ENCODE results near the gene GMPPA.
A peak's percentile ranks its signal among the peaks of the same experiment; 100 is the strongest.

The GMPPA gene

GRCh38 chr2:219498280-219499057, at the start of gene GMPPA:
Gene GMPPA (plus strand): TSS chr2:219498891. CDS start chr2:219499976, 1,085 bp downstream.
- DNase-seq (ENCODE audit: low spot score), result peak; percentile 97

DNA sequence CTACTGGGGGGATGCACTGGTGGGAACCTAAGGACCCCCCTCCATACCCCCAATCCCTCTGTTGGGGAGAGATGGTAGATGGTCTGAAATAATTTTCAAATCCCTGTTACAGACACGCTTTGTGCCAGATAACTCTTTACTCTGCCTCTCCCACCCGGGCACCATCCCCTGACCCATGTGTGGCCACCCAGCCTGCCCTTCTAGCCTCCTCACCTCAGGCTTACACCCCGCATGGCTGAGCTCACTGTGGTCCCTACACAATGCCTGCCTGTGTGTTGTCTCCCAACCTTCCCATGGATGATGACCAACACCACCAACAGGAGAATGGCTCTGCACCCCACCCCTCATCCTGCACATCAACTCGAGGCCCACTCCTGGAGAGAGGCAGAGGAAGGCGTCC, 49.1 kb upstream of the GMPPA start:
- no peak for DNase-seq (ENCODE audit: low spot score)

DNA sequence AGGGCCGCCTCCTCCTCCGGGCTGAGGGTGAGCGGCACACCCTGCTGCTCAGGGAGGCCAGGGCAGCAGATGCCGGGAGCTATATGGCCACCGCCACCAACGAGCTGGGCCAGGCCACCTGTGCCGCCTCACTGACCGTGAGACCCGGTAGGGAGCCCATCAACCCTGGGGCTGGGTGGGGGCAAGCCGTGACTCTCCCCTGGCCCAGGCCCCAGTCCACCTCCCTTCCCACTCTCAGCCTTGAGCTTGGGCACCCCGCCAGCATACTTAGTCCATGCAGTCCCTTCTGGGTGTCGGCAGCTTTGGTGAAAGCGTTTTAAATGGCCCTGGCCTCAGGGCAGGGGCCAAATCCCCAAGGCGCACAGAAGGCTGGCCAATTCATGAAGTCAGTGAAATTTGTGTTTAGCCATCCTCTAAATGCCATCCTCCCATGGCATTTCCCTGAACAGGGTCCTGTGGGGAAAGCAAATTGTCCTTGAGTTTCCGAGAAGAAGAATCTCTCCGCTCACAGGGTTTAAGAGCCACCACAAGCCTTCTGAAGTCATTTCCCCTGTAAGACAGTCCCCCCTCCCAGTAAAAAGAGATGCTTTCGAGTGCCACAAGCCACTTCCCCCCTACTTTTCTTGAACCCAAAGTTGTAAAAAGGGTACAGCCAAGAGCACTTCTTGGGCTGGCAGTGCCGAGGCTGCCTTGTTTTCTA, 46.9 kb upstream of the GMPPA start:
- no peak for DNase-seq (ENCODE audit: low spot score)

- DNase-seq (ENCODE audit: low spot score), result no peak
Measured at GRCh38 chr2:219452361-219453317, 46.1 kb upstream of the GMPPA start.

DNA sequence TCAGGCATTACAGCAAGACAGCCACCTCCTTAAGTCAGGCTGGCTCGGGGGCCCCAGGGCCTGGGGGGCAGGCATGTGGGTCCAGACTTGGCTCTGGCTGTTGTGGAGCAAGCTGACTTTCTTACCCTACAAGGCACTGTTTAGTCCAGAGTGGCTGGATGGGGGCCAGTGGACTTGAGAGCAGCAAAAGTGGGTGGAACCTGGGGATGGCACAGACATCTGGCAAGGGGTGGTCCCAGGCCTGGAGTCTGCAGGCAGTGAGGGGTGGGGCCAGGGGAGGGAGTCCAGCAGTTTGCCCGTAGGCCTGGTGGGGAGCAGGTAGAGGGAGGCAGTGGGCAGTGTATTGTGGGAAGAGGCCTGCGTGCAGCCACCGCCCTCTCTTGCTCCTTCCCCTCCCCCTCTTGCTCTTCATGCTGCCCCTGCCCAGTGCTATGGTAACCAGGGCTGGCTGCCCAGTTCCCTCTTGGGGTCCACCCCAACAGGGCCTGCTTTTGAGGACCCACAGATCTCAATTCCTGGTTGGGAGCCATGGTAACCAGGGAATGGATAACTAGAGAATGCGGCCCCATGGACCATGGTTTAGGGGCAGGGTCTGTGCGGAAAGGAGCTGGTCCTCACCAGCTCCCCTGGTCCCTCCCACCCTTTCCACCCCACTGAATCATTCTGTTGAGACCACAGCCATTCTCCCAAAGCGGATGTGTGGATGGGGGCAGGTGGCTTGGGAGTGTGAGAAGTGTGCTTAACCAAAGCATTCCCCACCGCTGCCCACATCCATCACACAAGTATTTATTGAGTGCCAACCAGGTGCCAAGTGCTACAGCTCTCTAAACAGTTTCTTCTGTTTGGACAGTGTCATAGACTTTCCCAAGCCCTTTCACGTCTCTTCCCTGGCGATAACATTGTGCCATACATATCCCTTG, 44.8 kb upstream of the GMPPA start:
- no peak for DNase-seq (ENCODE audit: low spot score)

GRCh38 chr2:219455581-219455980, 43.1 kb upstream of the GMPPA start:
- no peak for DNase-seq (ENCODE audit: low spot score)

DNA sequence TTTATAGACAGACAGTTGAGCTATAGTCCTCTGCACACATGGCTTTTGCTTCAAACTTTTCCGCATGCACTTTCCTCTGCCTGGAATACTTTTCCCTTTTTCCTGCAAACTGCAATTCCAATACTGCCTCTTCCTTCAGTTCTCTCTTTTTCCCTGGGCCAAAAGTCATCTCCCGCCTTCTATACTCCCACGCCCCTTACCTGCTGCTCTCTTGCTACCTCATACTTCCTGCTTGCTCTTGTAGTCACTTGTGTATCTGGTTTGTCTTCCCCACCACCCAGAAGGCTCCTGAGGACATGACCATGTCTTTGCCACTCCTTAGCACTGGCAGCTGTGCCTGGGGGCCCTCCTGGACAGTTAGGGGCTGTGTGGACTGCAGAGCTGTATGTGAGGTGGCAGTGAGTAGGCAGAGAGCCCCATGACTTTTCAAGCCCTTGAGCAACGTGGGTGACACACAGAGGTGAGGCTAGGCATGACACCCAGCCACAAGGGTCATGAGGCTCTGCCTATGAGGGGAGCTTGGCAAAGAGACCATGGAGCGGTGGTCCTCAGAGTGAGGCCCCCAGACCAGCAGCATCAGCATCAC, 40.8 kb upstream of the GMPPA start:
- DNase-seq (ENCODE audit: low spot score), result no peak

GRCh38 chr2:219458996-219459395, 39.7 kb upstream of the GMPPA start:
- DNase-seq (ENCODE audit: low spot score), result no peak

GRCh38 chr2:219459460-219460311, 39.0 kb upstream of the GMPPA start:
- DNase-seq (ENCODE audit: low spot score), result peak; percentile 34

GRCh38 chr2:219460424-219460926, 38.2 kb upstream of the GMPPA start:
- no peak for DNase-seq (ENCODE audit: low spot score)

DNA sequence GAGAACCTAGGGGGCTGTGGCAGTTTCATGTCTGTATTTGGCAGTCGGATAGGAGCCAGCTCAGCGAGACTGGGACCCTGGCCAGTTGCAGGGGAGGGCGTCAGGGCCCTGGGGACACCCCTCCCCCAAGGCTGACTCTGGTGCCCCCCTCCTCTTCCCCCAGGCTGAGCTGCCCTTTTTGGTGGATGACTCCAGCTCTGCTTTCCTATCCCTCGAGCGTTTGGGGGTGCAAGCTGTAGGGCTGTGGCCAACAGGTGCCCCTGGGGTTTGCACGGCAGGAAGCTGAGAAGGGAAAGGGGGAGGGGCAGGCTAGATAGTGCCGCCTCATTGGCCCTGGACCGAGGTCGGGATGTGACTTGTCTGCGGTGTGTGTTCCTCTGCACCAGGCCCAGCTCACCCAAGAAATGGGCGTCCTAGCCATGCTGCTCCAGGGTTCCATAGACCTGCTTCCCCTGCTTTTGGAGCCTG, 37.6 kb upstream of the GMPPA start:
- DNase-seq (ENCODE audit: low spot score), result no peak

GRCh38 chr2:219461669-219462068, 37.0 kb upstream of the GMPPA start:
- no peak for DNase-seq (ENCODE audit: low spot score)

- DNase-seq (ENCODE audit: low spot score), result no peak
Measured at GRCh38 chr2:219462349-219462748, 36.3 kb upstream of the GMPPA start.

GRCh38 chr2:219464286-219465032, 34.2 kb upstream of the GMPPA start:
- no peak for DNase-seq (ENCODE audit: low spot score)

- no peak for DNase-seq (ENCODE audit: low spot score)
Measured at GRCh38 chr2:219465659-219466561, 32.8 kb upstream of the GMPPA start.

DNA sequence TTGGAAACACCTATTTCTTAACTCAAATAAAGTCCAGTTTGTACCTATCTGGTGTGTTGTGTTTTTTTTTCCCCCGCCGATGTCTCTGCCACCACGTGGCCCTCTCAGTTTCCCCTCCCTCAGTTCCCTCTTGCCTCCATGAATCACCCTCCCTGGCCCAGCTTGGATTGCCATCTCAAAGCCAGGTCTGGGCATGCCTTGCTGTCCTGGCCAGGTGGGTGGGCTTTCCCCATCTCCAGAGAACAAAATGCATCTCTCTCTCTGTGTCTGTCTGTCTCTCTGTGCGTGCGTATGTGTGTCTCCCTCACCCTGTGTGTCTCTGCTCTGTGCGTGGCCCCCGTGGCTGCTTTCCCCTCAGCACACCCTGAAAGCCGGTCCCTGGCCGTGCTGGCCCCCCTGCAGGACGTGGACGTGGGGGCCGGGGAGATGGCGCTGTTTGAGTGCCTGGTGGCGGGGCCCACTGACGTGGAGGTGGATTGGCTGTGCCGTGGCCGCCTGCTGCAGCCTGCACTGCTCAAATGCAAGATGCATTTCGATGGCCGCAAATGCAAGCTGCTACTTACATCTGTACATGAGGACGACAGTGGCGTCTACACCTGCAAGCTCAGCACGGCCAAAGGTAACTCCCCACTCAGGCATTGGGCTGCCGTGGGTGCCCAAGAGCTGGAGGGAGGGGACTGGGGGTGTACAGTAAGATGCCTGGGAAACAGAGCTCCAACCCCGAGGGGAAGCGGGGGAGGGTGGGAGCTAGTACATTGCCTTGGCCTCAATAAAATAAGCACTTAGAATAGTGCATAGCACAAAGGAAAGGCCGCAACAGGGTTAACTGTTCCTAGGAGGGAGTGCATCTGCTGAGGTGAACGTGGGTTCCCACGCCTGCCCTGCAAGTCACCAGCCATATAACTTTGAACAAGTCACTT, 31.6 kb upstream of the GMPPA start:
- DNase-seq (ENCODE audit: low spot score), result no peak

DNA sequence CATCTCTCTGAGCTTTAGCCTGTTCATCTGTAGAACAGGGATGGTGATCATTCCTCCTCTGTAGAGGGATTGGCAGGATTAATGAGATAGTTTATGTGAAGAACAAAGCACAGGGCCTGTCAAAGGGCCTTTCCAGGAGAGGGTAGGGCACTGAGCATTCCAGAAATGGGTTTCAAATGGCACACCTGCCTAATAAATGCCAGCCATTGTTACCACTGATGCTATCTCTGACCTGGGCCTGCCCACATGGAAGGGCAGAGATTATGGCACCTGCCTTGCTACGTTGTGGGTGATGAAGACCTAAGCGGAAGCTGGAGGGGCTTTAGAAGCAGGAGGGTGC, 31.0 kb upstream of the GMPPA start:
- DNase-seq (ENCODE audit: low spot score), result no peak
